Stimulated activated CD4-positive, alpha-beta T cell treated with anti-CD3 and anti-CD28 coated beads, Interleukin-4, amount 100 ng/mL, for 1 hour (primary cell): ENCODE results near the gene ACSBG1.

Experiments
- DNase-seq: peaks from one replicate; pipeline ENCODE4 v3.0.0-alpha.2; 2020

The ACSBG1 gene

GRCh38 chr15:78216276-78217104 is 17.9 kb downstream of the ACSBG1 start:
- no peak for DNase-seq

GRCh38 chr15:78213956-78214355 is 20.4 kb downstream of the ACSBG1 start:
- no peak for DNase-seq

DNA sequence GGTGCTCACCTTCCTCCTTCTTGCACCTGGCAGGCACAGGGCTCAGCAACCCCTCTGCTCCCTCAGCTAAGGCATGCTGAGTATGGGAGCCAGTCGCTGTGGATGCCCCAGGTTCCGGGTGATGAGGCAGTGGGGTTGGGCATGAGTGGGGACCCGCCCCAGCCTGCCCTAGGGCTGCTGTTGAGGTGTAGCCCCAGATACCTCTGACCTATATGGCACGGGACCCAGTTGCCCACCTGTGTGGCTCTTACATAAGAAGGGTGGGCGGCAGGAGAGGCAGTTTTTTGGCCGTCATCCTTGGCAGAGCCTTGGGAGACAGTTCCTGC is 21.0 kb downstream of the ACSBG1 start:
- DNase-seq: no peak

GRCh38 chr15:78212546-78213424 is 21.6 kb downstream of the ACSBG1 start:
- DNase-seq: no peak

- no peak for DNase-seq
Measured at GRCh38 chr15:78212008-78212407, 22.4 kb downstream of the ACSBG1 start.

DNA sequence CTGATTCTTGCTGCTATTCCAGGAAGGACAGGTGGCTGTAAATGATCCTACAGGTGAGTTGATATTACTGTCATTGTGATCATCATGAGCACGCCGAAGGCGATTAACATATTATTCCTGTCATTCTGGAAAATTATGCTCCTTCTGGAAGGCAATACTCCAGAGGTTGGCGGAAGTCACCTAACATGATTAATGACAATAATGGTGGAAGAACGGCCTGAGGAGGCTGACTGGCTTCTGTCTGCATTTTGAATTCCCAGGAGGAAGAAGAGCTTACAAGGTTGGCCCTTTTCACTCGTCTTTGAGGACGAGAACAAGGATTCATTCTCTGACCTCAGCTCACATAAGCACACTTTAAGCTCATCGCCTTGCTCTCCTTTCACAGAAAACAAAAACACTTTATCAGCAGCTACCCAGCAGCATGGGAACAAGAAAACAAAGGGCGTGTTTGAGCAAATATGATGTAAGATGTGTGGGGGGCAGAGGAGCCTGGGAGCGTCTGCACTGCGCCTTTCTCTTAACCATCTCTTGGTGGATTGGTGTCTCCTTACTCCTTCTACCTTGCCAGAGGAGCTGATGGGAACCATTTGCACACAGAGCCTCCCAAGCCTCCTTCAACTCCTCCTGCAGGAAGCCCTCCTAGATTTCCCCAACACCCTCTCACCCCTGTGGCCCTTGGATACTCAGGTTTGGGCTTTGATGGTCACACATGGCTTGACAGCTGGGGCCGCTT is 23.0 kb downstream of the ACSBG1 start:
- DNase-seq: no peak

DNA sequence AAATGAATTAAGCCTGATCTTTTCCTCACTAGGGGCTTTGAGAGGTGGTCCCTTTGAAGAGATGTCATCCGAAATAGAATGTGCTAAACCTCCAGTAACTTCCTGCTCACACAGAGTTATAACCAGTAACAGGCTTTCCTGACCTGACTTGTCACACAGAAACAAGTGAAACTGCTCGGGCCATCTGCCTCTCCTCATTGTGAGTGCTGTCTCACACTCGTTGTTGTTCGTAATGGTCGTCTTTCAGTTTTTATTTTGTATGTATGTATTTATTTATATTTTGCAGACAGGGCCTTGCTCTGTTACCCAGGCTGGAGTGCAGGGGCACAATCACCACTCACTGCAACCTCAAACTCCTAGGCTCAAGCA is 24.0 kb downstream of the ACSBG1 start:
- DNase-seq: no peak

GRCh38 chr15:78209646-78210348 is 24.6 kb downstream of the ACSBG1 start:
- DNase-seq: no peak

DNA sequence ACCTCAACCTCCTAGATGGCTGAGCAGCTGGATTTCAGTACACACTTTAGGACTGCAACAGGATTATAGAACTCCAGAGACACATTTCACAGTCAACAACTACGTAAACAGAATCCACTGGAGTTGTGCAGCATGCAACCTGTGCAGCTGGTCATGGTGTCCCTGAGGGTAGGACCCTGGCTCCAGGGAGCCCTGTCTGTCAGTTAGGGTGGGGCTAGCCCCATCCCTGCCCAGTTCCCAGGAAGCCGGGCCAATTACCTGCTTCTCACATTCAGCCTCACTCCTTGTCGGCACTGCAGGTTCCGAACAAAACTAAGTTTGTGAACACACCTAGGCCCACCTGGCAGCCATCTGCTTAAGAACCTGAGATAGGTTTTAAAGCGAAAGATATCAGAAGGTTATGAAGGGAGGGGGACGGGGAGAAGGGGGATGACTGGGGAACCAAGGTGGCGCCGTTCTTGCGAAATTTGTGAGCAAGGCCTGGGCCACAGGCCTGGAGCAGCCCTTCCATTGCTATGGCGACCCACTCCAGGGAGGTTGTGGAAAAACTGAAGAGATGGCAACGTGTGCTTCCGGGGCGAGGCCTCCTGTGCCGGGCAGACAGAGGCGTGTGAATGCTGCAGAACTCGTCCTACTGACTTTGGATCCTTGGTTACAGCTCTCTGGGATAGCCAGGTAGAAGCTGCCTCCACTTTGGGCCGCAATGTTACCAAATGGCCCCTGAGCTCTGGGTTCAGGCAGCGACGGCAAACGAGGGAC is 25.3 kb downstream of the ACSBG1 start:
- DNase-seq: no peak

- DNase-seq: no peak
Measured at GRCh38 chr15:78208341-78208844, 26.0 kb downstream of the ACSBG1 start.

DNA sequence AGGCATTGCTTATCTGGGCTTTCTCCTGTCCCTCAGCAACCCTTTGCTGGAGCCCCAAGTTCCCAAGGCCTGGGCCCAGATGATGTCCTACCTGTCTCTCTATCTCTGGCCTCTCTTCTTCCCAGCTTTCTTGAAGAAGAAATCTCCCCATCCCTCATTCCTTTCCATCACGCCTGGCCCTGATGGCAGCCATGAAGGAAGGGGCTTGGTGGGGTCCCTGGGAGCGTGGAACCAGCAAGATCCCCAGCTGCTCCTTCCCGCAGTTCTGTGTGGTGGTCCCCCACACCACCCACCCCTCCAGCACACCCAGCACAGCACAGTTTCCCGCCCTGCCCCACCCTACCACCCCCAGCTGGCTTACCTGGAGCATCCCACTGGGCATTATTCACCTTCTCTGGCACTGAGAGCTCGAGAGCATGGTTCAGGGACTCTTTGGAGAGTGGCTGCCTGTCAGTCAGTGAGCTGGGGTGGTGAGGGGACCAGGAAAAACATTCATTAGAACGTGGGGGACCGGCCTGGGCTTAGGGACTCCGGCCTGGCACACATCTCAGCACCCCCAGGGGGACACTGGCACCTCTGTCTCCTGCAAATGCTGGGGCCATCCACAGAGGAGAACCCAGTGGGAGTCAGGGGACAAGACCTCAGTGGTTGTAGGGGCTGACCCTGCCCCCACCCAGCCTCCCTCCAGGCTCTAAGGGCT is 26.6 kb downstream of the ACSBG1 start:
- no peak for DNase-seq

- no peak for DNase-seq
Measured at GRCh38 chr15:78207110-78207458, 27.3 kb downstream of the ACSBG1 start.

DNA sequence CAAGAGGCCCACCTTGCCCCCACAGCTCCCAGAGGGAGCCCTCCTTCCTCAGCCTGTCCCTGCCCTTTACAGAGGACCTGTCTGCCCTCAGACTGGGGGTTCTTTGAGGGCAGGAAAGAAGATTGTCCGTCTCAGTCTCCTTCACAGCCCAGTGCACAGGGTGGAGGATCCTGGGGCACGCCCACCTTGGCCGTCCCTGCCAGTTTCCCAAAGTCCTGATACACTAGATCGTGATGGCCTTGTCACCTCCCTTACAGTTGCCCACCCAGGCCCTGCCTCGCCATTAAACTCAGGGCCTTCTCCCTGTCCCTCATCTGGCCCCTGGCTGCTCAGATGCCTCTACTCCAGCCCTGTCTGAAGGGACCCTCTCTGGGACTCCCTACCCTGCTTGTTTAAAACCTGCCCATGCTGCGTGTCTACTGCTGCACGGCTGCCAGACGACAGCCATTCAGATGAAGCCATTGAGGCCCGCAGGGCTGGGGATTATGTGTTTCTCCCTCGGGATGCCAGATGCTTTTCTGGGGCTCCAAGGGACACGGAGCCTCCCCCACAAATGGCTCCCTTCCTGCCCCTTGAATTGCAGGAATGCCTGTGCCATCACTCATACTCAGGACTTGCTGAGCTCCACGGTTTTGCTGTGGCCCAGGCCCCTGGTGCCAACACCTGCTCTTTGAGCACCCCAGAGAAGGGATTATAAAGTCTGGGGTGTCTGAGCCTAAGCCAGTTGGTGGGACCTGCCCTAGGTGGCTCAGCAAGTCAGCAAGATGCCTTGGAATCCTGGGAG is 27.8 kb downstream of the ACSBG1 start:
- no peak for DNase-seq

- no peak for DNase-seq
Measured at GRCh38 chr15:78205856-78206255, 28.5 kb downstream of the ACSBG1 start.

GRCh38 chr15:78205337-78205736 is 29.0 kb downstream of the ACSBG1 start:
- no peak for DNase-seq

- no peak for DNase-seq
Measured at GRCh38 chr15:78204351-78205309, 29.7 kb downstream of the ACSBG1 start.

DNA sequence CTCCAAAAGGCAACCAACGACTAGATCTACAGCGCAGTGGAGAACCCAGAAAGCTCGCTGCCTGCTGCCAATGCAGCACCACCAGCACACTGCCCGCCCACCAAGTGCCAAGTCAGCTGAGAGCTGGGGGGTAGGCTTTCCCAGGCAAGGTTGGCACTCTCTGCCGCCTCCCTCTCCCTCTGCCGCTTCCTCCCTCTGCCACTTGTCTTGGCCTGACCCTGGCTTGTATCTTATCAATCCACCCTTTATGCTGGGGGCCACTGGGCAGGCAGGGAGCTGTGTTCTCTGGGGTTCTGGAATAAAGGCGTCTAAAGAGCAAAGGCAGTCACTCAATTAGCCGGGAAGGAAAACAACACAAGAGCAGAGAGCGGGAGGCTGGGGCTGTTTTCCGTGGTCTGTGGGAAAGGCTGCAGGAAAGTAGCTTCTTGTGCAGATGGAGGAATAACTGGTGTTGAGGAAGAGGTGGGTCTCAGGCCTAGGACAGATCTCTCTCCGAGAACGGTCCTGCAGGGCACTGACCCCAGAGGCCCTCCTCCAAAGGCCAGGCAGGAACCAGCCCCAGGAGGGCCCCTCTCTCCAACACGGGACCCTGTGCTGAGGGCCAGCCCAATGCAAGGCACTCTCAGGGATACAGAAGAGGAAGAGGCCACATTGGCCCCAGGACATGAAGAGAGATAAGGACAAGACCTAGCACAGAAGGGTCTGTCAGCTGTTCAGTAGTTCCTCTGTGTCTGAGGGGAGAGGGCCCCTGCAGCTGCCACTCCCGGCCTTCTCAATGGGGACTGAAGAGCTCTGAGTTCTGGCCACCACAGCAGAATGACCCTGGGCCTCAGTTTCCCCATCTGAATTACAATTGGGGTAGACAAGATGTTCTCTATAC is 30.8 kb downstream of the ACSBG1 start:
- no peak for DNase-seq
